Sigmoid colon (tissue), 4 donors: Measurements from ENCODE around the gene TNFAIP8L3.

ENCODE experiments used
- CTCF ChIP-seq, 4 experiments: fragments of 450-650 bp in 3 of 4; fragments of 200-600 bp in 1 of 4; IDR thresholded peaks; one replicate each; pipeline ENCODE4 v1.5.1; 2016 to 2019; ENCODE audit warnings: antibody characterized with exemption in 4 of 4, mild to moderate bottlenecking in 3 of 4, moderate library complexity in 2 of 4
- EP300 ChIP-seq, 4 donors: sonication (generic); formaldehyde crosslinking; IDR thresholded peaks; one replicate each; pipeline ENCODE4 v1.6.1; 2017; ENCODE audit warnings: antibody characterized with exemption in 4 of 4
- POLR2A ChIP-seq, 2 donors: fragments of 450-650 bp; IDR thresholded peaks; one replicate each; pipeline ENCODE4 v1.6.1; 2016; ENCODE audit warnings: antibody characterized with exemption in 2 of 2, mild to moderate bottlenecking in 2 of 2, moderate library complexity in 2 of 2
- POLR2AphosphoS5 ChIP-seq, 4 donors: sonication (generic); formaldehyde crosslinking; IDR thresholded peaks; one replicate each; pipeline ENCODE4 v1.6.1; 2017; ENCODE audit warnings: antibody characterized with exemption in 4 of 4

GRCh38 chr15:51076524-51077220 is 18.0 kb downstream of the TNFAIP8L3 start:
- TF ChIP-seq CTCF (IDR thresholded peaks at IDR 0.05) (no peak), POLR2A (IDR thresholded peaks at IDR 0.05) (no peak), EP300 (IDR thresholded peaks at IDR 0.05) (no peak), POLR2AphosphoS5 (IDR thresholded peaks at IDR 0.05) (no peak)
